Activated naive CD4-positive, alpha-beta T cell treated with Interleukin-2 at 50 U/mL for 16 hours (primary cell): ENCODE data around the gene FOLR1.

Experiments
- DNase-seq: peaks from one replicate; pipeline ENCODE4 v3.0.0-alpha.2; 2020

Gene FOLR1

DNA sequence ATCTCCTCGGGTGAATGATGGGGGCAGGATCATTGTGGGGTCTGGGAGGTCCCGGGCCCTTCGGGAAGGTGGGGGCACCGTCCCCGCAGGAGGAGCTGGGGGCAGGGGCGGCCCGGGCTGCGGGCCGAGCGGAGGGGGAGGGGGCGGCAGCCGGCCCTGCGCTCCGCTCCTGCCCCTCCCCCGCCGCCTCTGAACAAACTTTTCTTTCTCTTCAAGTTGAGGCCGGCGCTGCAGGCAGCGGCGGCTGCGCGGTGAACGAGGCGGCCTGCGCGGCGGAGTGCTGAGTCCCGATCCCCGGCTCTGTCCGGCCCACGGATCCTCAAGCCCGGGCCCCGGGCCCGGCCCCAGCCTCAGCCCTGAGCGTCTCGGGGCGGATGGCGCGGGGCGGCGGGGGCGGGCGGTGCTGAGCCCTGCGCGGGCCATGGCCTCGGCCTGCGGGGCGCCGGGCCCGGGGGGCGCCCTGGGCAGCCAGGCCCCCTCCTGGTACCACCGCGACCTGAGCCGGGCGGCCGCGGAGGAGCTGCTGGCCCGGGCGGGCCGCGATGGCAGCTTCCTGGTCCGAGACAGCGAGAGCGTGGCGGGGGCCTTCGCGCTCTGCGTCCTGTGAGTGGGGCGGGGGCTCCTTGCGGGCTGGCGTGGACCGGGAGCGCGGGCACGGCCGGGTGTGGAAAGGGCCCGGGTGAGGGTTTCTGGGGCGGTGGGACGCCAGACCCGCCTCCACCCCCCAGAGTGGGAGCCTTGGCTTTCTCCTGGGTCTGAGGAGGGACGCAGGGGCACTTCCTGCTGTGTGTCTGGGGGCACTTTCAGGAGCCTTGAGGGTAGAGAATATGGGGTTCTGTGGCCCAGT lies 32.8 kb downstream of the FOLR1 start, which contains the start of gene INPPL1:
TSS of gene INPPL1 (plus strand) at position 204 of the 847 bp plus-strand sequence. CDS start at position 422, 218 bp downstream.
- DNase-seq = peak; percentile 53

GRCh38 chr11:72225411-72225951 lies 33.5 kb downstream of the FOLR1 start:
- DNase-seq = peak; percentile 44

- no peak for DNase-seq
These were observed 34.8 kb downstream of the FOLR1 start for GRCh38 chr11:72226701-72227100.

- peak; percentile 1 for DNase-seq
These were observed 35.6 kb downstream of the FOLR1 start for GRCh38 chr11:72227316-72228228.

GRCh38 chr11:72228229-72228843 lies 36.4 kb downstream of the FOLR1 start:
- no peak for DNase-seq

DNA sequence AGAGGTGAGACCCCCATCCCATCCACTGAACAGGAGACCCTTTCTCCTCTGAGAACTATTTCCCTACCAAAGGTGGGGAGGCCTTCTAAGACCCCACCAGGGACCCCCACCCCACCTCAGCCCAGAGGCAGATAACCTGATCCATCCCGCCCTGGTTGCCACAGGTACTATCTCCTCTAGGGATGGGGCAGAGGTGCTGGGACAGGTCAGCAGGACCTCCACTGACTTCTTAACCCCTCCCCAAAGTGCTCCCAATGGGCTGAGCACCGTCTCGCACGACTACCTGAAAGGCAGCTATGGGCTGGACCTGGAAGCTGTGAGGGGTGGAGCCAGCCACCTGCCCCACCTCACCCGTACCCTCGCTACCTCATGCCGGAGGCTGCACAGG lies 36.9 kb downstream of the FOLR1 start:
- no peak for DNase-seq

DNA sequence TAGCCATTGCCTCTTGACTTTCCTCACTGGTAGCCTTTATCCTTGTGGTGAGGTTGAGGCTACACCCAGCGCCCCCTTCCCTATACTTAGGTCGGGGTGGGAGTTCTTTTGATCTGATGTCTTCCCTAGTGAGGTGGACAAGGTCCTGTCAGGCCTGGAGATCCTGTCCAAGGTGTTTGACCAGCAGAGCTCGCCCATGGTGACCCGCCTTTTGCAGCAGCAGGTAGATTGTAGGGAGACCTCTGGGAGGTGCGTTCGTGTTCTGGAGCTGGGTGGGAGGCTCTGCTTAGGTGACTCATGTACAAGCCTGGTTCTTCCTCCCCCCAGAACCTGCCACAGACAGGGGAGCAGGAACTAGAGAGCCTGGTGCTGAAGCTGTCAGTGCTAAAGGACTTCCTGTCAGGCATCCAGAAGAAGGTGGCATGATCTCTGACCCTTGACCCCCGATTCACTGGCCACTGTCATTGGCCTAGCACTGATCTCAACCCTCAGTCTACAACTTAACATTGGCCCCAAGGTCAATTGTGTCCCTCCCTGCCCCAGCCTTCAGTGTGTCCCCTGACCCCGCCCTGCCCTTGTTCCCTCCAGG lies 37.5 kb downstream of the FOLR1 start:
- DNase-seq = no peak

GRCh38 chr11:72229925-72230763 lies 38.2 kb downstream of the FOLR1 start:
- DNase-seq = no peak

DNA sequence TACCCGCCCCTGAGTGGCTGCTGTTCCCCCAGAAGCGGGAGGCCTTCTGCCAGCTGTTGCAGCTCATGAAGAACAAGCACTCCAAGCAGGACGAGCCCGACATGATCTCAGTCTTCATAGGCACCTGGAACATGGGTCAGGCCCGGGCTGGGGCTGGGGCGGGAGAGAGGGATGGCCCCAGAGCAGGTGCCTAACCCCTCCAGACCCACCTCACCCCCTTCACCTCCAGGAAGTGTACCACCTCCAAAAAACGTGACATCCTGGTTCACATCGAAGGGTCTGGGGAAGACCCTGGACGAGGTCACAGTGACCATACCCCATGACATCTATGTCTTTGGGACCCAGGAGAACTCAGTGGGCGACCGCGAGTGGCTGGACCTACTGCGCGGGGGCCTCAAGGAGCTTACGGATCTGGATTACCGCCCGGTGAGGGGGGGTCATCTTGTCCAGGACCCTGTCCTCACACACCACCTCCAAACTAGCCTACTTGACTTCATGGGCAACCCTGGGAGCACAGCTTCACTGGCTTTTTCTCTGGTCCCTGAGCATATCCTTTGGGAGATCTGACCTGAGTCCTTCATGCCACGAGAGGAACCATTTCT lies 38.9 kb downstream of the FOLR1 start:
- DNase-seq = no peak

DNA sequence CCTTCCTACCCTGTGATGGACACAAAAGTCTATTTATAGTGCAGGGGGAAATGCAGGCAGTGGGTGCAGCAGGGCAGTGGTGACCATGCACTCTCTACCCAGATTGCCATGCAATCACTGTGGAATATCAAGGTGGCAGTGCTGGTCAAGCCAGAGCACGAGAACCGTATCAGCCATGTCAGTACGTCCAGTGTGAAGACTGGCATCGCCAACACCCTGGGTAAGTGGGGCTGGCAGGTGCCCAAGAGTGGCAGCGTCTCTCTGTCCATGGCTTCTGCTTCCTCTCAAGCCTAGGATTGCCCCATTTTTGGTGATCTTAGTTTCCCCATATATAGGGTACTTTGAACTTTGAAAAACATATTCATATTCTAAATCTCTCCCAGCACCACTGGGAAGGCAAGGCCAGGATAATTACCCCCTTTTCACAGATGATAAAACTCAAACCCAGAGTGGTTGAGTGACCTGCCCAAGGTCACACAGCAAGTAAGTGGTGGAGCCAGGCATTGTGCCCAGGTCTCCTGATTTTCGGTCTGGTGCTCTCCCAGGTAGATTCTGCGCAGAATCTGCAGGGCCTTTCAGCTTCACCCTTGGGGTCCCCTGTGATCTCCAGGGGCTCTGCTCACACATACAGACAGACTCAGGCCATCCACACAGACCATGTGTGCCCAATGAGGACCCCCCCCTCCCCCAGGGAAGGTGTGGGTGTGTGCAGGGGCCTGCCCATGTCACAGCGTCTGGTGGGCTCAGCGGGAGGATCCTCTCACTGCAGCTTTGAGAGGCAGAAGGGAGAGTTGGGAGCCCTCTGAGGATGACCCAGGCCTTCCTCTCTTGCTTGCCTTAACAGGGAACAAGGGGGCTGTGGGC lies 39.7 kb downstream of the FOLR1 start:
- no peak for DNase-seq

GRCh38 chr11:72232260-72233055 lies 40.5 kb downstream of the FOLR1 start:
- no peak for DNase-seq

- DNase-seq = no peak
These were observed 41.3 kb downstream of the FOLR1 start for GRCh38 chr11:72233056-72233772.

DNA sequence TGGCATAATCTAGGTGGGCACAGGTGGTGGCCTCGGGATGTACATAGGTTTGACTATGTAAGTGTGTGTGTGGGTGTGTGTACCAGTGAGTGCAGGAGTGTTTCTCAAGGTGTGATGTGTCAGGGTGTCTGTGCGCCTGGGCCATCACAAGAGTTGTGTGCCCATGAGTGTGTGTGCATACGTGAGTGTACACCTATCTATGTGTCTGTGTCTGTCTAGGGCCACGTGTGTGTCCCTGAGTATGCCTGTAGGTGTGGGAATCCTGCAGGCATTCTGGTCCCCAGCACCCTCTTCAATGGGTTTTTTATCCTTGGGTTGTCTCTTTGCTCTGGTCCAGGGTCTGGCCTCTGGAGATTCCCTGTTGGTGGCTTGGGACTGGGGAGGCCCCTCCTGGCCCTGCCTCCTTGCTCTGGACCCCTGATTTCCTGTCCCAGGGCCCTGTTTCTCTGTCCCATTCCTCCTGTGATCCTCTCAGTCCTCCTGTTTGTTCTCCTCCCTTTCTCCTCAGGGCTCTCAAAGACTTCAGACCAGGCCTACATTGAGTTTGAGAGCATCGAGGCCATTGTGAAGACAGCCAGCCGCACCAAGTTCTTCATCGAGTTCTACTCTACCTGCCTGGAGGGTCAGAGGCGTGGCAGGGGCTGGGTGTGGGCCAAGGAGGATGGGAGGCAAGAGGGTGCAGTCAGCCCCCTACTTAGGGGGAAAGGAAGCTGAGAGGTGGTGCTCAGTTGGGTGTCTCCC lies 42.0 kb downstream of the FOLR1 start:
- DNase-seq = no peak

GRCh38 chr11:72234514-72234830 lies 42.5 kb downstream of the FOLR1 start:
- DNase-seq = no peak

DNA sequence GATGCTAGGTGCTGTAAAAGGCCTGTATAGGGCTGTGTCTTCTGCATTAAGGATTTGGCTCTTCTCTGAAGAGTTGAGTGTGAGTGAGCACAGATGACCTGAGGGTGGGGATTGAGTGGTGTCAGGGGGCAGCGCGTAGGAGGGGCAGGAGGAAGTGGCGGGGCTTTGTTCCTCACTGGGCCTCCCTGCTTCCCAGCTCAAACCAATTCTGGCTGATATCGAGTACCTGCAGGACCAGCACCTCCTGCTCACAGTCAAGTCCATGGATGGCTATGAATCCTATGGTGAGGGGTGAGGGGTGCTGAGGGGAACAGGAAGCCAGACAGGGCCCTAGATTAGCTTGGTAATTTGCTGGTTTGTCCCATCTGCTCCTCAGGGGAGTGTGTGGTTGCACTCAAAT lies 43.0 kb downstream of the FOLR1 start:
- DNase-seq = no peak

DNA sequence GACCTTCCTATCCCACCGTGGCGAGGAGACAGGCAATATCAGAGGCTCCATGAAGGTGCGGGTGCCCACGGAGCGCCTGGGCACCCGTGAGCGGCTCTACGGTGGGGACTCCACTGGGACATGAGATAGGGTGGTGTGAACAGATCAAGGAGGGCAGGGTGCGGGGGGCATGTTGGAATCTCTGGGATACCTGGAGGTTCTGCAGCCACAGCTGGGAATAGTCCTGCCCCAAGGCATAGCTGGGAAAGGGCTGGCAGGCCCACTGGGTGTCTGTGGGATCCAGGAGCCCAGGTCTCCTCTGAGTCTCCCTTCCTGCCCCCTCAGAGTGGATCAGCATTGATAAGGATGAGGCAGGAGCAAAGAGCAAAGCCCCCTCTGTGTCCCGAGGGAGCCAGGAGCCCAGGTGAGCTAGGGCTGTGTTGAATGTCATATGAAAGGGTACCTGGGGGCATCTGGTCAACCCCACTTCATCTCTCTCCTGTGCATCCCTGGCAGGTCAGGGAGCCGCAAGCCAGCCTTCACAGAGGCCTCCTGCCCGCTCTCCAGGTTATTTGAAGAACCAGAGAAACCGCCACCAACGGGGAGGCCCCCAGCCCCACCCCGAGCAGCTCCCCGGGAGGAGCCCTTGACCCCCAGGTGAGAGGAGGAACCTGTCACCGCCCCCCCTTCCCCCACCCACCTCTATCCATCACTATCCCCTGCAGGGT lies 43.6 kb downstream of the FOLR1 start:
- DNase-seq = no peak

DNA sequence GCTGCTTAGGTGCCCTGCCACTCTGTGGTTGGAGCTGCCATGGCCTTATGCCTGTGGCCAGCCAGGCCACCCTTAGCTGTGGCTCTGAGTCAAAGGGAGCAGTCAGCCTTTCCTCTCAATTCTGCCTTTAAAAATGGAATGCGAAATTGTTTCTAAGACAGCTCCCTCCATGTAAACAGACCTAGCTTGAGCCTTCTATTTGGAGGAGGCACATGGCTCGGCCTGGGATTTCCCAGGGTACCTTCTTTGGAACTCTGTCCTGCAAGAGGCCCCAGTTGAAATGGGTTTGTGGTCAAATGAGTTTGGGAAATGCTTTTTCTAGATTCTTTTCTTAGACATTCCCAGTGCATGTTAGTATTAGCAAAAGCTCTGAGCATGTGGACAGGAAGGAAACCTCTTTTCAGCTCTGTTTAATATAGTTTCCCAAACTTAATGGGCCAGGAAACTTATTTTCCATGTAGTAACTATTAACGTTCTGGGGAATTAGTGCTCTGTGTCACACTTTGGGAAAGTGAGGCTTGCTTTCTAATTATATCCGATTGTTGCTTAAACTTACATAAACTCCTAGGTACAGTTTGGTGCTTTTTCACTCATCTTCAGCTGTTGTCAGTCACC lies 44.2 kb downstream of the FOLR1 start:
- DNase-seq = no peak
